GM12878 (cell line): ENCODE measurements around the gene VDR. TPM values are rescaled to one million over a fixed set of nuclear protein-coding genes. Genes with fewer than 3 reads are reported as not detected.
A peak's percentile ranks its signal among the peaks of the same experiment; 100 is the strongest.

Experiments
- ATAC-seq: fragments of 200-7000 bp; cut with Tn5 transposase; 3 replicates; pipeline ENCODE4 v1.9.1; 2020; ENCODE audit warnings: mild to moderate bottlenecking, moderate library complexity
- BruUV-seq: library from RNA; stranded (reverse); fragments of 400-500 nt; replicated peaks from 2 replicates; lab custom pipeline; 2021; lab: Mats Ljungman, UMichigan
- CTCF ChIA-PET: fragments of 300-600 bp; sonication (Branson Sonifier 250); formaldehyde crosslinking; extraction: SDS; loops from one replicate; lab custom pipeline; 2021; ENCODE audit warnings: inconsistent platforms; lab: Yijun Ruan, JAX
- POLR2A ChIA-PET: fragments of 350-600 bp; formaldehyde crosslinking; extraction: SDS; loops from one replicate; lab custom pipeline; 2021; ENCODE audit warnings: inconsistent platforms; lab: Charles Lee
- RAD21 ChIA-PET: fragments of 300-600 bp; sonication (Branson Sonifier 250); formaldehyde crosslinking; loops from one replicate; lab custom pipeline; 2023; ENCODE audit warnings: antibody characterized with exemption; ENCODE audit not compliant: unreplicated experiment; lab: Charles Lee
- SMC1A ChIA-PET: fragments of 300-600 bp; sonication (Branson Sonifier 250); formaldehyde crosslinking; loops from one replicate; lab custom pipeline; 2023; ENCODE audit not compliant: unreplicated experiment, uncharacterized antibody; lab: Charles Lee
- DNase-seq: peaks from one replicate; pipeline ENCODE4 v3.0.0-alpha.2; 2011; ENCODE audit warnings: low read depth, low spot score
- FAIRE-seq: peaks from 3 replicates; lab custom pipeline; 2011; peaks lifted over from hg19 to GRCh38; lab: Jason Lieb, UNC
- H2AFZ ChIP-seq: 2 replicates; pipeline ENCODE4 v1.6.0; 2011; ENCODE audit warnings: low read depth, low read length, control low read depth; ENCODE audit not compliant: control insufficient read depth
- H3K27ac ChIP-seq: 2 replicates; pipeline ENCODE4 v1.5.1; 2011; ENCODE audit warnings: control low read depth; ENCODE audit not compliant: control insufficient read depth, insufficient read depth
- H3K27me3 ChIP-seq, 2 experiments: replicated peaks in 1 of 2; 2 replicates each; pipeline versions ENCODE4 v1.6.0 to v1.6.1; 2011; ENCODE audit warnings: low read length in 1 of 2; ENCODE audit not compliant: control insufficient read depth in 2 of 2, insufficient read depth in 2 of 2
- H3K36me3 ChIP-seq, 2 experiments: 2 replicates each; pipeline ENCODE4 v1.5.1; 2011; ENCODE audit warnings: low read length in 1 of 2; ENCODE audit not compliant: control insufficient read depth in 2 of 2, insufficient read depth in 2 of 2
- H3K4me1 ChIP-seq: 2 replicates; pipeline ENCODE4 v1.6.1; 2011; ENCODE audit warnings: mild to moderate bottlenecking, low read length, moderate library complexity, mixed read lengths; ENCODE audit not compliant: control insufficient read depth, insufficient read depth
- H3K4me2 ChIP-seq: 2 replicates; pipeline ENCODE4 v1.6.0; 2011; ENCODE audit warnings: control low read depth; ENCODE audit not compliant: control insufficient read depth, insufficient read depth
- H3K4me3 ChIP-seq: fragments of 200-600 bp; sonication (generic); 2 replicates; pipeline ENCODE4 v1.5.1; 2016
- H3K79me2 ChIP-seq: 2 replicates; pipeline ENCODE4 v1.6.0; 2011; ENCODE audit warnings: low read length; ENCODE audit not compliant: control insufficient read depth, insufficient read depth
- H3K9ac ChIP-seq: 2 replicates; pipeline ENCODE4 v1.8.0; 2011; ENCODE audit warnings: low read length, control low read depth, mixed read lengths; ENCODE audit not compliant: control insufficient read depth, insufficient read depth
- H3K9me3 ChIP-seq: replicated peaks from 3 replicates; pipeline ENCODE4 v1.5.1; 2011; ENCODE audit warnings: mild to moderate bottlenecking, low read length; ENCODE audit not compliant: control insufficient read depth, insufficient read depth
- H4K20me1 ChIP-seq: 2 replicates; pipeline ENCODE4 v1.6.0; 2011; ENCODE audit not compliant: control insufficient read depth, insufficient read depth
- E4F1 ChIP-seq: fragments of 450-650 bp; IDR thresholded peaks from 2 replicates; pipeline ENCODE4 v1.6.1; 2018; ENCODE audit warnings: borderline replicate concordance, mild to moderate bottlenecking; ENCODE audit not compliant: partially characterized antibody
- FOXM1 ChIP-seq: IDR thresholded peaks from 2 replicates; pipeline ENCODE4 v1.6.1; 2012; ENCODE audit warnings: low read depth, mild to moderate bottlenecking, inconsistent platforms, low read length, moderate library complexity
- IRF3 ChIP-seq: fragments of 450-650 bp; IDR thresholded peaks from 2 replicates; pipeline ENCODE4 v1.6.1; 2014; ENCODE audit warnings: mild to moderate bottlenecking
- JUNB ChIP-seq: IDR thresholded peaks from 2 replicates; pipeline ENCODE4 v1.6.1; 2016; ENCODE audit warnings: antibody characterized with exemption, mild to moderate bottlenecking
- PBX3 ChIP-seq: IDR thresholded peaks from 2 replicates; pipeline ENCODE4 v1.6.1; 2011; ENCODE audit warnings: mild to moderate bottlenecking, low read depth, low read length, moderate library complexity; ENCODE audit not compliant: insufficient replicate concordance
- RAD21 ChIP-seq: IDR thresholded peaks from 2 replicates; pipeline ENCODE4 v1.6.1; 2011; ENCODE audit warnings: mild to moderate bottlenecking, low read depth, low read length, moderate library complexity; ENCODE audit not compliant: insufficient read depth
- REST ChIP-seq: IDR thresholded peaks from 2 replicates; pipeline ENCODE4 v1.6.1; 2012; ENCODE audit warnings: mild to moderate bottlenecking, low read depth, low read length
- SIX5 ChIP-seq: IDR thresholded peaks from 2 replicates; pipeline ENCODE4 v1.6.1; 2011; ENCODE audit warnings: mild to moderate bottlenecking, low read depth, low read length, moderate library complexity; ENCODE audit not compliant: severe bottlenecking
- SKIL ChIP-seq: fragments of 450-650 bp; IDR thresholded peaks from 2 replicates; pipeline ENCODE4 v1.6.1; 2017; ENCODE audit warnings: mild to moderate bottlenecking, low read depth, inconsistent platforms; ENCODE audit not compliant: poor library complexity, severe bottlenecking
- SMAD1 ChIP-seq: fragments of 450-650 bp; IDR thresholded peaks from 2 replicates; pipeline ENCODE4 v1.6.1; 2018; ENCODE audit warnings: mild to moderate bottlenecking, low read depth; ENCODE audit not compliant: partially characterized antibody
- TCF12 ChIP-seq: IDR thresholded peaks from 2 replicates; pipeline ENCODE4 v1.6.1; 2011; ENCODE audit warnings: low read depth, mild to moderate bottlenecking, low read length
- YY1 ChIP-seq: IDR thresholded peaks from 2 replicates; pipeline ENCODE4 v1.6.1; 2011; ENCODE audit warnings: low read depth, mild to moderate bottlenecking, low read length
- WGBS: methylation state at CpG from one replicate; pipeline ENCODE4 v1.1.6; 2016; ENCODE audit warnings: low lambda C conversion rate; ENCODE audit not compliant: insufficient replicate concordance, insufficient coverage; ENCODE audit errors: missing lambda C conversion rate; 5-methylcytosine and 5-hydroxymethylcytosine counted together
- in situ Hi-C: fragments of 300-500 bp; cut with MboI; formaldehyde crosslinking; loops from 9 replicates; pipeline ENCODE4 v1.14.3; 2018; ENCODE audit warnings: mixed read lengths
- intact Hi-C: fragments of 100-400 bp; cut with micrococcal nuclease; formaldehyde crosslinking; loops from one replicate; pipeline ENCODE4 v1.14.2; 2022; ENCODE audit not compliant: unreplicated experiment
- polyA plus RNA-seq, 11 experiments: library from polyadenylated mRNA; depleted of rRNA in 4 of 11; unstranded in 6 of 11; stranded (reverse) in 5 of 11; fragments of >200 nt; fragmentation: Nextera tagmentation in 4 of 11; fragmentation: Illumina TruSeq in 1 of 11; extraction: Ambion mirVana in 4 of 11; extraction: Trizol in 1 of 11; gene quantifications; 1 replicate in 1 of 11; 2 replicates in 10 of 11; pipeline versions ENCODE4 v1.2.1 to v1.2.3, GENCODE V29; 2011 to 2016; ENCODE audit warnings: inconsistent platforms in 2 of 11, missing spikeins in 2 of 11, low read depth in 1 of 11
- total RNA-seq, 4 experiments: library from RNA; depleted of rRNA in 3 of 4; stranded (reverse); fragments of >200 nt in 3 of 4; fragmentation: Illumina TruSeq in 1 of 4; extraction: Trizol in 1 of 4; gene quantifications; 2 replicates each; pipeline versions ENCODE4 v1.2.1 to v1.2.3, GENCODE V29; 2013 to 2021

Gene VDR
- total and polyA plus RNA-seq, 10 of the 15 experiments (the other 5 are each of a cell fraction or from before 2014, with no cell fraction given), result 0.27 to 7.9 (median 3.0) TPM

GRCh38 chr12:47903151-47903611, 1.6 kb downstream of the VDR start:
- ChIA-PET RAD21 (interaction anchor here (0.7 to 1.3 kb wide), 4 partner anchors 9 to 66 kb away, joined by 3 to 4 read pairs (median 3); no protein-coding TSS in a partner anchor), SMC1A (interaction anchor here (0.6 to 3.5 kb wide), 5 partner anchors 18 to 63 kb away, joined by 3 to 15 read pairs (median 4); no protein-coding TSS in a partner anchor), CTCF (interaction anchor here (0.8 to 2.4 kb wide), 8 partner anchors 9 to 63 kb away, joined by 3 to 11 read pairs (median 4); partner anchors contain the start of gene TMEM106C), POLR2A (interaction anchor here (1.1 to 1.8 kb wide), 4 partner anchors 9 to 33 kb away, joined by 3 to 6 read pairs (median 5); no protein-coding TSS in a partner anchor)
- DNase-seq (no peak), ATAC-seq (peak; percentile 40), FAIRE-seq (no peak)
- no peak overlapping the region for H2AFZ ChIP-seq
- peaks cover 4 to 5% of the 10 kb centered on the region in 2 experiments; a peak in 1 of 4 replicates for H3K27me3 ChIP-seq
- 2% methylated on average over 3 of the region's 3 CpGs for WGBS
- H3K4me1 ChIP-seq, result peaks cover 30% of the 10 kb centered on the region
- no peak overlapping the region for H3K27ac ChIP-seq
- intact Hi-C loops (loop anchor here (5.0 kb wide), 1 partner anchor 44 kb away; no protein-coding TSS in a partner anchor), in situ Hi-C loops (no loop called here)
- no TSS peak for BruUV-seq
- H3K4me2 ChIP-seq, result peak overlapping the region; percentile 95
- H3K9ac ChIP-seq, result no peak overlapping the region
- H4K20me1 ChIP-seq, result no peaks in the 10 kb centered on the region
- no peaks in the 10 kb centered on the region for H3K36me3 ChIP-seq
- no peaks in the 10 kb centered on the region for H3K9me3 ChIP-seq
- no peaks in the 10 kb centered on the region for H3K79me2 ChIP-seq
- H3K4me3 ChIP-seq, result no peak overlapping the region; the same call in 1 of the 2 replicates
- TF ChIP-seq E4F1 (no peak), TCF12 (peak; percentile 78), FOXM1 (no peak), SKIL (no peak), IRF3 (no peak), JUNB (peak; percentile 79), RAD21 (no peak), SMAD1 (peak; percentile 49), REST (peak; percentile 67; the same call in 1 of the 2 replicates), YY1 (no peak), PBX3 (no peak), SIX5 (no peak)
